ENCODE results near the gene MELK. TPM values are rescaled to one million over a fixed set of nuclear protein-coding genes. Genes with fewer than 3 reads are reported as not detected.

MELK gene
- total RNA-seq, 1 donor from 2014 or later: 11.0 TPM

DNA sequence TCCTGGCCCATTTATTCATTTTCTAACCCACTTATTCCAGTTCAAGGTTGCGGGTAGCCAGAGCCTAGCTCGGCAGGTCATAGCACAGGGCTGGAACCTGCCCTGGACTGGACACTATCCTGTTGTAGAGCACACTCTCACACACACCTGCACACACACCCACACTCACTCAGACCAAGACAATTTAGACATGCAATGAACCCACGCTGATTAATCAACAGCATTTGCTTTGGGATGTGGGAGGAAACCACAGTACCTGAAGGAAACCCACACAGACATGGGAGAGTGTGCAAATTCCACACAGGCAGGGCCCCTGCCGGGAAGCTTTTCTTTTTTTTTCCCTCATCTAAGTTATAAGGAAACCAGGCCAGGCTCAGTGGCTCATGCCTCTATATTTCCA is 34.8 kb upstream of the MELK start:
- Mint-ChIP-seq H3K4me1 (ENCODE audit: unreplicated experiment) (no peaks in the 10 kb centered on the region), H3K9me3 (ENCODE audit: unreplicated experiment) (no peaks in the 10 kb centered on the region), H3K36me3 (ENCODE audit: unreplicated experiment) (no peaks in the 10 kb centered on the region), H3K4me3 (ENCODE audit: unreplicated experiment) (no peak overlapping the region), H3K27ac (ENCODE audit: unreplicated experiment) (no peak overlapping the region), H3K27me3 (ENCODE audit: unreplicated experiment) (peaks cover 9% of the 10 kb centered on the region)
- no peak for DNase-seq (ENCODE audit: extremely low spot score, unreplicated experiment)
- TF ChIP-seq, protein P1, sequence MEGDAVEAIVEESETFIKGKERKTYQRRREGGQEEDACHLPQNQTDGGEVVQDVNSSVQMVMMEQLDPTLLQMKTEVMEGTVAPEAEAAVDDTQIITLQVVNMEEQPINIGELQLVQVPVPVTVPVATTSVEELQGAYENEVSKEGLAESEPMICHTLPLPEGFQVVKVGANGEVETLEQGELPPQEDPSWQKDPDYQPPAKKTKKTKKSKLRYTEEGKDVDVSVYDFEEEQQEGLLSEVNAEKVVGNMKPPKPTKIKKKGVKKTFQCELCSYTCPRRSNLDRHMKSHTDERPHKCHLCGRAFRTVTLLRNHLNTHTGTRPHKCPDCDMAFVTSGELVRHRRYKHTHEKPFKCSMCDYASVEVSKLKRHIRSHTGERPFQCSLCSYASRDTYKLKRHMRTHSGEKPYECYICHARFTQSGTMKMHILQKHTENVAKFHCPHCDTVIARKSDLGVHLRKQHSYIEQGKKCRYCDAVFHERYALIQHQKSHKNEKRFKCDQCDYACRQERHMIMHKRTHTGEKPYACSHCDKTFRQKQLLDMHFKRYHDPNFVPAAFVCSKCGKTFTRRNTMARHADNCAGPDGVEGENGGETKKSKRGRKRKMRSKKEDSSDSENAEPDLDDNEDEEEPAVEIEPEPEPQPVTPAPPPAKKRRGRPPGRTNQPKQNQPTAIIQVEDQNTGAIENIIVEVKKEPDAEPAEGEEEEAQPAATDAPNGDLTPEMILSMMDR (IDR thresholded peaks at IDR 0.05): no peak

- no peaks in the 10 kb centered on the region for H3K9me3 Mint-ChIP-seq (ENCODE audit: unreplicated experiment)
- no peak for DNase-seq (ENCODE audit: extremely low spot score, unreplicated experiment)
- no peaks in the 10 kb centered on the region for H3K36me3 Mint-ChIP-seq (ENCODE audit: unreplicated experiment)
- no peak overlapping the region for H3K27ac Mint-ChIP-seq (ENCODE audit: unreplicated experiment)
- TF ChIP-seq, protein P1 (IDR thresholded peaks at IDR 0.05): no peak
- peaks cover 3% of the 10 kb centered on the region for H3K27me3 Mint-ChIP-seq (ENCODE audit: unreplicated experiment)
- H3K4me1 Mint-ChIP-seq (ENCODE audit: unreplicated experiment): peaks cover 4% of the 10 kb centered on the region
- H3K4me3 Mint-ChIP-seq (ENCODE audit: unreplicated experiment): no peak overlapping the region
These were observed 30.3 kb upstream of the MELK start for GRCh38 chr9:36542355-36542754.

DNA sequence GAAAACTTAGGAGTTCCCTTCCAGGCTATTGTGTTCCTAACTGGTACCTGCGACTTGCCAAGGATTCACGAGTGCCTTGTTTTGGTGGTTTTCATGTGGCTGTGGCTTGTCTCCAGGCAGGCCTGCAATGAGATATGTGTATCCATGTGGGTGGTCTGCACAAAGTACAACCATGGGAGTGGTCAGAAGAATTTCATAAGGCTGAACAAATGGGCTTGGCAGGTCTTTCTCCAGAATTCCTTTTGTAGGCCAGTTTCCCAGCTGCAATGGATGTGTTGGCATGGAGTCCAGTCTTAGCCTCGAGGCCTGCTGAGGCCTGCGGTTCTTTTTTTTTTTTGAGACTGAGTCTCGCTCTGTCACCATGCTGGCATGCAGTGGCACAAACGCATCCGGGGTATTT is 28.8 kb upstream of the MELK start:
- peaks cover 18% of the 10 kb centered on the region for H3K27me3 Mint-ChIP-seq (ENCODE audit: unreplicated experiment)
- TF ChIP-seq, protein P1 (IDR thresholded peaks at IDR 0.05): no peak
- H3K9me3 Mint-ChIP-seq (ENCODE audit: unreplicated experiment): no peaks in the 10 kb centered on the region
- no peaks in the 10 kb centered on the region for H3K36me3 Mint-ChIP-seq (ENCODE audit: unreplicated experiment)
- DNase-seq (ENCODE audit: extremely low spot score, unreplicated experiment): no peak
- H3K27ac Mint-ChIP-seq (ENCODE audit: unreplicated experiment): no peak overlapping the region
- peaks cover 4% of the 10 kb centered on the region for H3K4me1 Mint-ChIP-seq (ENCODE audit: unreplicated experiment)
- H3K4me3 Mint-ChIP-seq (ENCODE audit: unreplicated experiment): no peak overlapping the region

- no peak for DNase-seq (ENCODE audit: extremely low spot score, unreplicated experiment)
- peaks cover 22% of the 10 kb centered on the region for H3K27me3 Mint-ChIP-seq (ENCODE audit: unreplicated experiment)
- peaks cover 4% of the 10 kb centered on the region for H3K4me1 Mint-ChIP-seq (ENCODE audit: unreplicated experiment)
- TF ChIP-seq, protein P1 (IDR thresholded peaks at IDR 0.05): no peak
- no peak overlapping the region for H3K4me3 Mint-ChIP-seq (ENCODE audit: unreplicated experiment)
- H3K36me3 Mint-ChIP-seq (ENCODE audit: unreplicated experiment): no peaks in the 10 kb centered on the region
- no peaks in the 10 kb centered on the region for H3K9me3 Mint-ChIP-seq (ENCODE audit: unreplicated experiment)
- H3K27ac Mint-ChIP-seq (ENCODE audit: unreplicated experiment): no peak overlapping the region
These were observed 25.1 kb upstream of the MELK start for GRCh38 chr9:36547598-36547997.

GRCh38 chr9:36548454-36548853 is 24.2 kb upstream of the MELK start:
- no peak for DNase-seq (ENCODE audit: extremely low spot score, unreplicated experiment)
- H3K36me3 Mint-ChIP-seq (ENCODE audit: unreplicated experiment): no peaks in the 10 kb centered on the region
- no peak overlapping the region for H3K27ac Mint-ChIP-seq (ENCODE audit: unreplicated experiment)
- TF ChIP-seq, protein P1 (IDR thresholded peaks at IDR 0.05): no peak
- peaks cover 22% of the 10 kb centered on the region for H3K27me3 Mint-ChIP-seq (ENCODE audit: unreplicated experiment)
- no peak overlapping the region for H3K4me3 Mint-ChIP-seq (ENCODE audit: unreplicated experiment)
- no peaks in the 10 kb centered on the region for H3K9me3 Mint-ChIP-seq (ENCODE audit: unreplicated experiment)
- peaks cover 4% of the 10 kb centered on the region for H3K4me1 Mint-ChIP-seq (ENCODE audit: unreplicated experiment)
